LHCN-M2 (cell line): ENCODE measurements around the gene GPA33. TPM values are rescaled to one million over a fixed set of nuclear protein-coding genes. Genes with fewer than 3 reads are reported as not detected.

Experiments used
- total RNA-seq: library from RNA; depleted of rRNA; stranded (reverse); fragments of >200 nt; gene quantifications from 2 replicates; pipeline ENCODE4 v1.2.3, GENCODE V29; 2014; rRNA removed

GPA33 gene
- total RNA-seq, 1 experiment from 2014 or later = not detected

Other genes with a start within 250 kb of the GPA33 start
- 9.8 and 10.1 TPM in 2 replicates for gene TADA1, start 214.1 kb downstream of the GPA33 start, total RNA-seq
- gene ILDR2, start 114.8 kb downstream of the GPA33 start, total RNA-seq = 0.45 and 0.69 TPM in 2 replicates
- not detected in 2 replicates for gene MAEL, start 101.1 kb downstream of the GPA33 start, total RNA-seq
- gene STYXL2, start 3.7 kb upstream of the GPA33 start, total RNA-seq = 2.6 and 4.8 TPM in 2 replicates
- 4.8 and 5.6 TPM in 2 replicates for gene POU2F1, start 130.5 kb upstream of the GPA33 start, total RNA-seq